Parathyroid adenoma (tissue), 2 donors: ENCODE results near the gene CPNE1.
"Not testable (repeated sequence)": the region's sequence is repeated elsewhere in the genome, so short reads cannot be mapped to it uniquely, and the experiment has no call there.

Source experiments
- H2AFZ ChIP-seq: fragments of 300-600 bp; sonication (generic); one replicate; pipeline ENCODE4 v1.7.0; 2017; ENCODE audit warnings: antibody characterized with exemption, mild to moderate bottlenecking
- H3K27ac ChIP-seq: fragments of 300-600 bp; sonication (generic); one replicate; pipeline ENCODE4 v1.7.0; 2017
- H3K27me3 ChIP-seq: fragments of 300-600 bp; sonication (generic); one replicate; pipeline ENCODE4 v1.7.0; 2017; ENCODE audit warnings: low read length; ENCODE audit not compliant: control insufficient read depth, insufficient read depth
- H3K36me3 ChIP-seq: fragments of 300-600 bp; sonication (generic); one replicate; pipeline ENCODE4 v1.7.0; 2017; ENCODE audit warnings: low read length; ENCODE audit not compliant: control insufficient read depth, insufficient read depth
- H3K4me1 ChIP-seq: fragments of 300-600 bp; sonication (generic); one replicate; pipeline ENCODE4 v1.7.0; 2017; ENCODE audit warnings: control low read depth
- H3K4me2 ChIP-seq: fragments of 300-600 bp; sonication (generic); one replicate; pipeline ENCODE4 v1.7.0; 2017; ENCODE audit warnings: low read length
- H3K4me3 ChIP-seq: fragments of 300-600 bp; sonication (generic); one replicate; pipeline ENCODE4 v1.7.0; 2017; ENCODE audit warnings: low read depth, low read length
- H3K79me2 ChIP-seq: fragments of 300-600 bp; sonication (generic); one replicate; pipeline ENCODE4 v1.7.0; 2017; ENCODE audit warnings: control low read depth
- H3K9ac ChIP-seq: fragments of 300-600 bp; sonication (generic); one replicate; pipeline ENCODE4 v1.7.0; 2017; ENCODE audit warnings: mild to moderate bottlenecking
- H3K9me3 ChIP-seq: fragments of 300-600 bp; sonication (generic); one replicate; pipeline ENCODE4 v1.7.0; 2017; ENCODE audit warnings: low read length; ENCODE audit not compliant: control insufficient read depth
- CTCF ChIP-seq: fragments of 300-600 bp; sonication (generic); IDR thresholded peaks from one replicate; pipeline ENCODE4 v1.7.0; 2017; ENCODE audit warnings: antibody characterized with exemption, mild to moderate bottlenecking
- donor health status: primary hyperparathyroidism.

Gene CPNE1

GRCh38 chr20:35710039-35710438 is 45.3 kb upstream of the CPNE1 start:
- Histone ChIP-seq H3K36me3 (no peaks in the 10 kb centered on the region), H3K79me2 (peaks cover 21% of the 10 kb centered on the region), H3K9me3 (no peaks in the 10 kb centered on the region), H2AFZ (no peak overlapping the region), H3K4me2 (no peak overlapping the region), H3K27me3 (no peaks in the 10 kb centered on the region), H3K27ac (no peak overlapping the region), H3K9ac (no peak overlapping the region), H3K4me1 (peaks cover 8% of the 10 kb centered on the region), H3K4me3 (no peak overlapping the region)
- TF ChIP-seq CTCF = no peak

- TF ChIP-seq CTCF = no peak
- Histone ChIP-seq H3K36me3 (no peaks in the 10 kb centered on the region), H3K79me2 (peaks cover 21% of the 10 kb centered on the region), H3K9ac (no peak overlapping the region), H2AFZ (no peak overlapping the region), H3K4me1 (peaks cover 8% of the 10 kb centered on the region), H3K27me3 (no peaks in the 10 kb centered on the region), H3K9me3 (no peaks in the 10 kb centered on the region), H3K27ac (no peak overlapping the region), H3K4me3 (no peak overlapping the region), H3K4me2 (no peak overlapping the region)
Measured at GRCh38 chr20:35709259-35709658, 44.6 kb upstream of the CPNE1 start.

- no peaks in the 10 kb centered on the region for H3K36me3 ChIP-seq
- no peak for TF ChIP-seq CTCF
- H2AFZ ChIP-seq = no peak overlapping the region
- peaks cover 17% of the 10 kb centered on the region for H3K79me2 ChIP-seq
- no peak overlapping the region for H3K4me3 ChIP-seq
- no peak overlapping the region for H3K27ac ChIP-seq
- H3K4me1 ChIP-seq = peaks cover 8% of the 10 kb centered on the region
- no peak overlapping the region for H3K4me2 ChIP-seq
- no peak overlapping the region for H3K9ac ChIP-seq
- H3K27me3 ChIP-seq = no peaks in the 10 kb centered on the region
- no peaks in the 10 kb centered on the region for H3K9me3 ChIP-seq
Measured at GRCh38 chr20:35708502-35708901, 43.8 kb upstream of the CPNE1 start.

- not testable (repeated sequence) for H3K36me3 ChIP-seq, H3K4me1 ChIP-seq, H3K4me3 ChIP-seq, H3K9me3 ChIP-seq, H3K27ac ChIP-seq, H3K27me3 ChIP-seq, H3K9ac ChIP-seq, H2AFZ ChIP-seq, H3K4me2 ChIP-seq
- peaks cover 11% of the 10 kb centered on the region for H3K79me2 ChIP-seq
Measured at GRCh38 chr20:35706591-35707529, 42.2 kb upstream of the CPNE1 start.

GRCh38 chr20:35705894-35706293 is 41.2 kb upstream of the CPNE1 start:
- not testable (repeated sequence) for H2AFZ ChIP-seq, H3K9ac ChIP-seq, H3K36me3 ChIP-seq, H3K9me3 ChIP-seq, H3K4me1 ChIP-seq, H3K27me3 ChIP-seq, H3K27ac ChIP-seq, H3K4me3 ChIP-seq, H3K4me2 ChIP-seq
- peaks cover 11% of the 10 kb centered on the region for H3K79me2 ChIP-seq
